ENCODE results near the gene CCK.

Gene CCK

GRCh38 chr3:42267878-42268277, 1.9 kb upstream of the CCK start:
- no peak for DNase-seq (ENCODE audit: low spot score)

GRCh38 chr3:42265059-42265991, 660 bp downstream of the CCK start:
- no peak for DNase-seq (ENCODE audit: low spot score)

GRCh38 chr3:42264399-42265058, 1.5 kb downstream of the CCK start:
- no peak for DNase-seq (ENCODE audit: low spot score)

GRCh38 chr3:42263354-42264346, 2.3 kb downstream of the CCK start:
- no peak for DNase-seq (ENCODE audit: low spot score)

- no peak for DNase-seq (ENCODE audit: low spot score)
These were observed 3.5 kb downstream of the CCK start for GRCh38 chr3:42262525-42262924.

GRCh38 chr3:42257007-42257406, 9.0 kb downstream of the CCK start:
- DNase-seq (ENCODE audit: low spot score), result no peak

- DNase-seq (ENCODE audit: low spot score), result peak; percentile 9
These were observed 9.7 kb downstream of the CCK start for GRCh38 chr3:42256135-42256819.

GRCh38 chr3:42254566-42254965, 11.4 kb downstream of the CCK start:
- no peak for DNase-seq (ENCODE audit: low spot score)

GRCh38 chr3:42250761-42251160, 15.2 kb downstream of the CCK start:
- no peak for DNase-seq (ENCODE audit: low spot score)

GRCh38 chr3:42247576-42248027, 18.4 kb downstream of the CCK start:
- peak; percentile 69 for DNase-seq (ENCODE audit: low spot score)

- DNase-seq (ENCODE audit: low spot score), result no peak
These were observed 19.9 kb downstream of the CCK start for GRCh38 chr3:42246091-42246490.

GRCh38 chr3:42236611-42237010, 29.4 kb downstream of the CCK start:
- no peak for DNase-seq (ENCODE audit: low spot score)

- no peak for DNase-seq (ENCODE audit: low spot score)
These were observed 30.5 kb downstream of the CCK start for GRCh38 chr3:42235532-42235931.

GRCh38 chr3:42230860-42231259, 35.1 kb downstream of the CCK start:
- no peak for DNase-seq (ENCODE audit: low spot score)

GRCh38 chr3:42229942-42230688, 35.9 kb downstream of the CCK start:
- no peak for DNase-seq (ENCODE audit: low spot score)

- no peak for DNase-seq (ENCODE audit: low spot score)
These were observed 36.6 kb downstream of the CCK start for GRCh38 chr3:42229266-42229941.

- DNase-seq (ENCODE audit: low spot score), result no peak
These were observed 37.2 kb downstream of the CCK start for GRCh38 chr3:42228796-42229195.

GRCh38 chr3:42226470-42227425, 39.2 kb downstream of the CCK start:
- DNase-seq (ENCODE audit: low spot score), result no peak

Measured in activated CD4-positive, alpha-beta T cell treated with anti-CD3 and anti-CD28 coated beads, Interleukin-2, Interleukin-4, amounts not matched to agents 100 ng/mL and 50 ng/mL, durations not matched to agents 16 hours and 8 hours (primary cell).